Stimulated activated CD4-positive, alpha-beta T cell treated with anti-CD3 and anti-CD28 coated beads, TNF-alpha, amount 100 ng/mL, for 4 hours (primary cell): Measurements from ENCODE around the gene DCLRE1A.

Experiments
- DNase-seq, 3 experiments: peaks; one replicate each; pipeline ENCODE4 v3.0.0-alpha.2; 2020; ENCODE audit warnings: low read depth in 3 of 3

DCLRE1A gene

GRCh38 chr10:113788604-113789083 is 65.2 kb downstream of the DCLRE1A start:
- no peak for DNase-seq
